ENCODE results near the gene KRTAP10-2. TPM values are rescaled to one million over a fixed set of nuclear protein-coding genes. Genes with fewer than 3 reads are reported as not detected.

The KRTAP10-2 gene
- total RNA-seq, 1 experiment from 2014 or later = not detected

- no peak for DNase-seq
- H3K56ac ChIP-seq (ENCODE audit: insufficient read length, low read depth, low read length) = no peak overlapping the region
These were observed 44.2 kb upstream of the KRTAP10-2 start for GRCh38 chr21:44595524-44595923.

More at GRCh38 chr21:44595524-44595923, 44.2 kb upstream of the KRTAP10-2 start:
- H3K27ac ChIP-seq (ENCODE audit: insufficient read length, low read depth, low read length) = no peak overlapping the region
- Mint-ChIP-seq H3K4me3 (no peak overlapping the region), H3K9me3 (no peaks in the 10 kb centered on the region; a peak in 2 of 5 replicates), H3K36me3 (ENCODE audit: insufficient read depth in 1 of 3, low read depth in 3 of 3) (peaks cover 0 to 4% (median 0%) of the 10 kb centered on the region in 3 experiments; a peak in 1 of 7 replicates), H3K27me3 (ENCODE audit: low read depth) (no peaks in the 10 kb centered on the region; the same call in none of the 2 replicates), H3K4me1 (peaks cover 53 to 55% of the 10 kb centered on the region in 2 experiments), H3K27ac (no peak overlapping the region)
- WGBS (ENCODE audit: extremely low coverage, insufficient read length, low lambda C conversion rate) = no CpG with 5 or more reads among the region's 6 CpGs
- H4K8ac ChIP-seq (replicated peaks; ENCODE audit: insufficient read length, low read depth, low read length) = no peak overlapping the region
- H2BK12ac ChIP-seq (ENCODE audit: insufficient read length, low read depth, low read length) = peak overlapping the region; percentile 63
- H2AK5ac ChIP-seq (ENCODE audit: insufficient read length, low read length) = no peak overlapping the region
- no peak overlapping the region for H4K5ac ChIP-seq (ENCODE audit: insufficient read length, low read depth, low read length)
- no peaks in the 10 kb centered on the region; the same call in 1 of the 2 replicates for H3K4me1 ChIP-seq (ENCODE audit: insufficient read depth, low read length)
- no peak overlapping the region for H2BK120ac ChIP-seq (ENCODE audit: low read depth, low read length, poor library complexity, severe bottlenecking)
- no peaks in the 10 kb centered on the region for H3K9me3 ChIP-seq (ENCODE audit: control insufficient read depth, low read depth, low read length)
- no peak overlapping the region for H3T11ph ChIP-seq (ENCODE audit: low read length)
- H3K27me3 ChIP-seq (ENCODE audit: insufficient read depth, low read length) = no peaks in the 10 kb centered on the region
- H2BK5ac ChIP-seq (ENCODE audit: insufficient read length, low read length) = no peak overlapping the region
- no peak overlapping the region for H2BK20ac ChIP-seq (ENCODE audit: low read depth, low read length, poor library complexity, severe bottlenecking)
- no peak overlapping the region for H3K18ac ChIP-seq (ENCODE audit: insufficient read length, low read depth, low read length)
- no peak overlapping the region for H3K23ac ChIP-seq (ENCODE audit: insufficient read length, low read depth, low read length)
- no peaks in the 10 kb centered on the region for H4K20me1 ChIP-seq (ENCODE audit: control insufficient read depth, insufficient read depth, insufficient read length)
- no peak overlapping the region for H3K14ac ChIP-seq (ENCODE audit: insufficient read depth, low read length)
- no peak overlapping the region for H3K4me2 ChIP-seq (ENCODE audit: insufficient read depth, insufficient read length, low read length)
- H4K91ac ChIP-seq (ENCODE audit: insufficient read length, low read depth, low read length) = no peak overlapping the region
- no peaks in the 10 kb centered on the region for H3K79me1 ChIP-seq (ENCODE audit: insufficient read depth, low read depth, low read length, poor library complexity, severe bottlenecking)
- no peak overlapping the region for H3K4ac ChIP-seq (ENCODE audit: low read depth, low read length)
- H3K79me2 ChIP-seq (ENCODE audit: insufficient read depth, low read length) = no peaks in the 10 kb centered on the region
- no peak for TF ChIP-seq CTCF (conservative IDR thresholded peaks at IDR 0.05)
- H2BK15ac ChIP-seq (ENCODE audit: low read depth, low read length) = no peak overlapping the region
- H3K9ac ChIP-seq (ENCODE audit: extremely low read depth, insufficient read length, low read length) = no peak overlapping the region
- no peaks in the 10 kb centered on the region for H3K23me2 ChIP-seq (ENCODE audit: insufficient read length, low read depth, low read length, poor library complexity, severe bottlenecking)
- no peak overlapping the region for H2AFZ ChIP-seq (ENCODE audit: low read length)
